Astrocyte of the spinal cord (primary cell): Measurements from ENCODE around the gene OAS1.

Experiments
- DNase-seq: peaks from one replicate; pipeline ENCODE4 v3.0.0; 2011; ENCODE audit warnings: low read depth, low spot score
- H3K4me3 ChIP-seq: 2 replicates; pipeline ENCODE4 v1.5.1; 2011; ENCODE audit warnings: low read depth, mild to moderate bottlenecking, low read length, moderate library complexity
- CTCF ChIP-seq: IDR thresholded peaks from 2 replicates; pipeline ENCODE4 v1.5.1; 2012; ENCODE audit warnings: low read depth, mild to moderate bottlenecking, low read length, inconsistent platforms
- in situ Hi-C: cut with HindIII; loops from 2 replicates; pipeline ENCODE4 v1.10.0; 2017; ENCODE audit warnings: low sequenced_read_pairs

OAS1 gene

GRCh38 chr12:112906712-112907414 is at the start of gene OAS1:
Gene OAS1, plus strand, starts transcription at chr12:112906962. Its CDS starts 78 bp downstream, at chr12:112907040.
- peak; percentile 40 for DNase-seq
- TF ChIP-seq CTCF, result no peak
- in situ Hi-C loops, result no loop called here
- H3K4me3 ChIP-seq, result peak within 1 kb of the TSS; percentile 8

- in situ Hi-C loops, result no loop called here
- no peak overlapping the region for H3K4me3 ChIP-seq
- no peak for DNase-seq
- no peak for TF ChIP-seq CTCF
Measured at GRCh38 chr12:112859291-112859690, 47.5 kb upstream of the OAS1 start.

GRCh38 chr12:112860181-112860580 is 46.6 kb upstream of the OAS1 start:
- in situ Hi-C loops, result no loop called here
- TF ChIP-seq CTCF, result no peak
- H3K4me3 ChIP-seq, result no peak overlapping the region
- DNase-seq, result no peak

- no peak overlapping the region for H3K4me3 ChIP-seq
- in situ Hi-C loops, result no loop called here
- no peak for DNase-seq
- no peak for TF ChIP-seq CTCF
Measured at GRCh38 chr12:112861284-112861683, 45.5 kb upstream of the OAS1 start.

DNA sequence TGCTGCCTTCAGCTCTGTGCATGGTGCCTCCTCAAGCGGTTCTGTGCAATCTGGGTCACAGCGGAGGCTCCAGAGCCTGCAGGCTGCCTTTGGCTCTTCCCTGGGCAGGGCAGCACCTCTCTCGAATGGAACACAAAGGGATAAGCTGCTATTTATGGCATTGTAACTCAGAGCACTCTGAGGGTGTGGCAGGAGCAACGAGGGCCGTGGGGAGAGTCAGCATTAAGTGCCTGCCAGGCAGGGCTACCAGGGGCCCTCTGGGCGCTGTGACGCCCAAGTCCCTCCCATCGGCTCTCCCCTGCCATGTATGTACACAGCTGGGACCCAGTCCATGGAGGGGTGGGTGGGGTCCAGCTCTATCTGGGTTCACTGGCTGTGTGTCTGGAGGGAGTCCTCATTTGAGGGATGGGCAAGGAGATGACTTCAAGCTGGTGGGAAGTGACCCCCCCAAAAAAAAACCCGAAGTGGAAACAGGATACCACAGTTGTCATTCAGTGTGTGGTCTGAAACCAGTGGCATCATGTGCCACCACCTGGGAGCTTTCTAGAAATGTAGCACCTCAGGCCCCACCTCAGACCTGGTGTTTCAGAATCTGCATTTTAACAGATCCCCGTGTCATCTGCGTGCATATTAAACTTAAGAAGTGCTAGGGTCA is 44.0 kb upstream of the OAS1 start:
- no peak for TF ChIP-seq CTCF
- in situ Hi-C loops, result no loop called here
- no peak for DNase-seq
- no peak overlapping the region for H3K4me3 ChIP-seq

- no peak for TF ChIP-seq CTCF
- DNase-seq, result no peak
- no peak overlapping the region for H3K4me3 ChIP-seq
- in situ Hi-C loops, result no loop called here
Measured at GRCh38 chr12:112868459-112869041, 38.2 kb upstream of the OAS1 start.
